Right atrium auricular region (tissue), 2 donors: ENCODE data around the gene MANF. TPM values are rescaled to one million over a fixed set of nuclear protein-coding genes. Genes with fewer than 3 reads are reported as not detected.
A peak's percentile ranks its signal among the peaks of the same experiment; 100 is the strongest.

Source experiments
- DNase-seq: peaks from one replicate; pipeline ENCODE4 v3.0.0-alpha.2; 2019; ENCODE audit warnings: low spot score
- H3K27ac ChIP-seq, 2 donors: fragments of 200-600 bp; sonication (generic); 1 replicate in 1 of 2; 2 replicates in 1 of 2; pipeline ENCODE4 v1.5.1; 2016 to 2019
- H3K27me3 ChIP-seq, 2 donors: fragments of 200-600 bp; sonication (generic); one replicate each; pipeline versions ENCODE4 v1.5.1 to v1.6.0; 2017 to 2019
- H3K36me3 ChIP-seq: fragments of 200-600 bp; sonication (generic); one replicate; pipeline ENCODE4 v1.5.1; 2016
- H3K4me1 ChIP-seq, 2 donors: fragments of 200-600 bp; sonication (generic); one replicate each; pipeline versions ENCODE4 v1.5.1 to v1.6.0; 2017 to 2019
- H3K4me3 ChIP-seq, 2 donors: fragments of 200-600 bp; sonication (generic); 1 replicate in 1 of 2; 2 replicates in 1 of 2; pipeline ENCODE4 v1.5.1; 2017 to 2019; ENCODE audit warnings: mild to moderate bottlenecking in 1 of 2, moderate library complexity in 1 of 2
- H3K9me3 ChIP-seq, 2 donors: fragments of 200-600 bp; sonication (generic); one replicate each; pipeline ENCODE4 v1.5.1; 2019
- total RNA-seq, 2 donors: library from RNA; depleted of rRNA; stranded (reverse); fragments of >200 nt; gene quantifications; one replicate each; pipeline ENCODE4 v1.1.0, GENCODE V29; 2016
- TF ChIP-seq, protein P1 (sequence below), 2 donors: fragments of 200-600 bp; sonication (generic); IDR thresholded peaks; one replicate each; pipeline ENCODE4 v1.5.1; 2019; ENCODE audit warnings: antibody characterized with exemption in 2 of 2

The MANF gene
- total RNA-seq, result 10 to 100 TPM; 41.7 to 46.9 TPM

DNA sequence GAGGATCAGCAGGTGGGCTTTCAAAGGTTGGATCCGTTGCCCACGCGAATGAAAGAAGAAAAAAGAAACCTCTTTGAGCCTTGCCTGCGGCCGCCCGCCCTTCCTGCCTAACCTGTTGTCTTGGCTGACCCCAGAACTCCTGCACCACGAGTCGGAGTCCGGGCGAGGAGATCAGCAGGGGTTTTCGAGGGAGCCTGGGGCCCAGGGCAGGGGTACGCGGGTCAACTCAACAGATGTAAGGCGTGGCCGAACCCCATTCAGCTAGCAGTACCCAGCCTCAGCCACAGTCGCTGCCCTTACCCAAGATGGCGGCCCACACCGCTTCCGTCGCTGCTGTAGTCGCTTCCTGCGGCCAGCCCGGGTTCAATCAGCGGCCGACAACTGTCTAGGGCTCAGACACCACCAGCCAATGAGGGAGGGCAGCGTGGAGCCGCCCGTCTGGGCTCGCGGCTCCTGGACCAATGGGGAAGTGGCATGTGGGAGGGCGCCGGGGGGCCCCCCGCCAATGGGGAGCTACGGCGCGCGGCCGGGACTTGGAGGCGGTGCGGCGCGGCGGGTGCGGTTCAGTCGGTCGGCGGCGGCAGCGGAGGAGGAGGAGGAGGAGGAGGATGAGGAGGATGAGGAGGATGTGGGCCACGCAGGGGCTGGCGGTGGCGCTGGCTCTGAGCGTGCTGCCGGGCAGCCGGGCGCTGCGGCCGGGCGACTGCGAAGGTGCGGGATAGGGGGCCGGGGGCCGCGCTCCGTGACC lies at the start of gene MANF:
Gene MANF, plus strand, starts transcription at position 566 of the 748 bp plus-strand sequence. Its CDS starts 52 bp downstream, at position 618.
- DNase-seq, result peak; percentile 99
- peak within 1 kb of the TSS; percentile 94 to 96 for H3K27ac ChIP-seq
- no peaks in the 10 kb centered on the region for H3K9me3 ChIP-seq
- peak within 1 kb of the TSS; percentile 83 to 95 for H3K4me3 ChIP-seq
- peaks cover 0 to 54% of the 10 kb centered on the region in 2 donors for H3K4me1 ChIP-seq
- TF ChIP-seq, protein P1, sequence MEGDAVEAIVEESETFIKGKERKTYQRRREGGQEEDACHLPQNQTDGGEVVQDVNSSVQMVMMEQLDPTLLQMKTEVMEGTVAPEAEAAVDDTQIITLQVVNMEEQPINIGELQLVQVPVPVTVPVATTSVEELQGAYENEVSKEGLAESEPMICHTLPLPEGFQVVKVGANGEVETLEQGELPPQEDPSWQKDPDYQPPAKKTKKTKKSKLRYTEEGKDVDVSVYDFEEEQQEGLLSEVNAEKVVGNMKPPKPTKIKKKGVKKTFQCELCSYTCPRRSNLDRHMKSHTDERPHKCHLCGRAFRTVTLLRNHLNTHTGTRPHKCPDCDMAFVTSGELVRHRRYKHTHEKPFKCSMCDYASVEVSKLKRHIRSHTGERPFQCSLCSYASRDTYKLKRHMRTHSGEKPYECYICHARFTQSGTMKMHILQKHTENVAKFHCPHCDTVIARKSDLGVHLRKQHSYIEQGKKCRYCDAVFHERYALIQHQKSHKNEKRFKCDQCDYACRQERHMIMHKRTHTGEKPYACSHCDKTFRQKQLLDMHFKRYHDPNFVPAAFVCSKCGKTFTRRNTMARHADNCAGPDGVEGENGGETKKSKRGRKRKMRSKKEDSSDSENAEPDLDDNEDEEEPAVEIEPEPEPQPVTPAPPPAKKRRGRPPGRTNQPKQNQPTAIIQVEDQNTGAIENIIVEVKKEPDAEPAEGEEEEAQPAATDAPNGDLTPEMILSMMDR (IDR thresholded peaks at IDR 0.05), result no peak
- H3K36me3 ChIP-seq, result peaks cover 16% of the 10 kb centered on the region
- H3K27me3 ChIP-seq, result no peaks in the 10 kb centered on the region

- Histone ChIP-seq H3K9me3 (no peaks in the 10 kb centered on the region), H3K27me3 (no peaks in the 10 kb centered on the region), H3K4me3 (no peak overlapping the region), H3K36me3 (no peaks in the 10 kb centered on the region), H3K27ac (no peak overlapping the region), H3K4me1 (peaks cover 0 to 18% of the 10 kb centered on the region in 2 donors)
- DNase-seq, result no peak
- TF ChIP-seq, protein P1 (IDR thresholded peaks at IDR 0.05), result no peak
Observed at GRCh38 chr3:51336261-51336660, 48.8 kb upstream of the MANF start.

- TF ChIP-seq, protein P1 (IDR thresholded peaks at IDR 0.05), result no peak
- Histone ChIP-seq H3K36me3 (no peaks in the 10 kb centered on the region), H3K27ac (no peak overlapping the region), H3K4me3 (no peak overlapping the region), H3K9me3 (no peaks in the 10 kb centered on the region), H3K4me1 (peaks cover 0 to 18% of the 10 kb centered on the region in 2 donors), H3K27me3 (no peaks in the 10 kb centered on the region)
- no peak for DNase-seq
Observed at GRCh38 chr3:51337666-51338065, 47.4 kb upstream of the MANF start.

DNA sequence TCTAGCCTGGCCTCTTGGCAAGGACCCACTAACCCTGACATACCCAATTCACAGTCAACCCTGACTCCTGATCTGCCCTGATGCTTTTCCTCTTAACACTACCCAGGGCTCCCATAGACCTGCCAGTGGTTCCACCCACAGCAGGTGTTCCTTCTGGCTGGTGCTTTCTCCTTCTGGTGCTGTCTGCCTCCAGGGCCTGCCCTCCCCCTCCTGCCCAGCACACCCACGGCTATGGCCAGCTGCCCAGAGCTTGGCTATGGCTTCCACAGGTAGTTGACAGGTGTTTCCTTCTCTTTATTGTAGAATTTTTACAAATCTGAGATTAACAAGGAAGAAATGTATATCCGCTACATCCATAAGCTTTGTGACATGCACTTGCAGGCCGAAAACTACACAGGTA lies 46.5 kb upstream of the MANF start:
- Histone ChIP-seq H3K9me3 (no peaks in the 10 kb centered on the region), H3K27ac (no peak overlapping the region), H3K27me3 (no peaks in the 10 kb centered on the region), H3K4me3 (no peak overlapping the region), H3K36me3 (no peaks in the 10 kb centered on the region), H3K4me1 (peaks cover 0 to 18% of the 10 kb centered on the region in 2 donors)
- peak; percentile 7 for DNase-seq
- TF ChIP-seq, protein P1 (IDR thresholded peaks at IDR 0.05), result no peak

DNA sequence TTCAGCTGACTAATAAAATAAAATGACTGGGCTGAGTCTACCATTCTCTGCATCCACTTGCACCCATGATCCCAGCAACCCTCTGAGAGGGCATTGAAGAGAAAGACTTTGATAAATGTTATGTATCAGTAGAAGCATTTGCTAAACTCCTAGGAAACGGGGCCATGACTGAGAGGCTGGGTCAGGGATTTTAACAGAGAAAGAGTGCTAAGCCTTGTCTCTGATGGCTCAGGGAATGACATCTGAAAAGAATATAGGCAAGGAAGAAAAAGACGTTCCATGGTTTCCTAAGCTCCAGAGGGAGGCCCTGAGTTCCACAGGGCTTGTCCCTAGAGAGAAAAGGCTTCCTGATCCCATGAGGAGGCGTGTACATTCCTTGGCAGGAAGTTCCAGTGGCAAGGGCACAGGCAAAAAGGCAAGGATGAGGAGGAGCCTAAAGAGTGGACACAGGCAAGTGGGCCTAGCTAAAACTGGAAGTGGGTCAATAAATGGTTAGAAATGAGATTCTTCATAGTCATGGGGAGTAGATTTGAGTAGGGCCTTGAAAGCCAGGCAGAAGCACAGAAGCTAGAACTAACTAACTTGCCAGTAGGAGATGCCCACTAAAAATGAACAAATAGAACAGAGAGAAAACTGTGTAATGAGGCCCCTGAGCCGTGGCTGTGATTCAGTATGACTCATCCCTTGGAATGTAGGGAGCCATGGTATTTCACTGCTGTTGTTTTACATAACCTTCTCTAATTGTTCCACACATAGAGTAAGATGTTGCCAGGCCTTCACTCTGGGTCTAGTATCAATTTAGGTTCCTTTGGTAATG lies 44.9 kb upstream of the MANF start:
- peak; percentile 62 for DNase-seq
- no peaks in the 10 kb centered on the region for H3K36me3 ChIP-seq

More for the DNA sequence above, 44.9 kb upstream of the MANF start:
- H3K4me1 ChIP-seq, result peaks cover 0 to 18% of the 10 kb centered on the region in 2 donors
- peak overlapping the region; percentile 37 to 53 for H3K27ac ChIP-seq
- H3K4me3 ChIP-seq, result no peak overlapping the region
- no peaks in the 10 kb centered on the region for H3K9me3 ChIP-seq
- H3K27me3 ChIP-seq, result no peaks in the 10 kb centered on the region
- TF ChIP-seq, protein P1 (IDR thresholded peaks at IDR 0.05), result no peak
